Neural progenitor cell (in vitro differentiated cells): ENCODE results near the gene DCHS1. TPM values are rescaled to one million over a fixed set of nuclear protein-coding genes. Genes with fewer than 3 reads are reported as not detected.

Source experiments
- DNase-seq: peaks from one replicate; pipeline ENCODE4 v3.0.0-alpha.2; 2016; ENCODE audit warnings: low spot score
- H2AFZ ChIP-seq: fragments of 200-600 bp; sonication (generic); replicated peaks from 2 replicates; pipeline ENCODE4 v1.6.1; 2016; ENCODE audit warnings: antibody characterized with exemption
- H3F3A ChIP-seq: fragments of 200-600 bp; sonication (generic); 2 replicates; pipeline ENCODE4 v1.6.1; 2016; ENCODE audit warnings: antibody characterized with exemption, low read depth
- H3K27ac ChIP-seq: fragments of 200-600 bp; sonication (generic); 2 replicates; pipeline ENCODE4 v1.5.1; 2016; ENCODE audit warnings: mild to moderate bottlenecking
- H3K27me3 ChIP-seq: fragments of 200-600 bp; sonication (generic); 2 replicates; pipeline ENCODE4 v1.6.1; 2016; ENCODE audit warnings: mild to moderate bottlenecking, moderate library complexity
- H3K36me3 ChIP-seq: fragments of 200-600 bp; sonication (generic); 2 replicates; pipeline ENCODE4 v1.5.1; 2016
- H3K4me1 ChIP-seq: fragments of 200-600 bp; sonication (generic); 2 replicates; pipeline ENCODE4 v1.6.1; 2016; ENCODE audit warnings: mixed run types
- H3K4me2 ChIP-seq: fragments of 200-600 bp; sonication (generic); 2 replicates; pipeline ENCODE4 v1.6.1; 2016
- H3K4me3 ChIP-seq: fragments of 200-600 bp; sonication (generic); 2 replicates; pipeline ENCODE4 v1.5.1; 2016
- H3K79me2 ChIP-seq: fragments of 200-600 bp; sonication (generic); 2 replicates; pipeline ENCODE4 v1.6.1; 2016; ENCODE audit warnings: low read depth
- H3K9ac ChIP-seq: fragments of 200-600 bp; sonication (generic); 2 replicates; pipeline ENCODE4 v1.6.1; 2016
- H3K9me3 ChIP-seq: fragments of 200-600 bp; sonication (generic); 2 replicates; pipeline ENCODE4 v1.5.1; 2016; ENCODE audit warnings: low read depth
- H4K20me1 ChIP-seq: fragments of 200-600 bp; sonication (generic); 2 replicates; pipeline ENCODE4 v1.6.1; 2016; ENCODE audit warnings: low read depth
- H3K27ac Mint-ChIP-seq: 3 replicates; pipeline ENCODE4 v1.8.0; 2021; ENCODE audit warnings: mixed read lengths
- H3K27me3 Mint-ChIP-seq: 2 replicates; pipeline ENCODE4 v1.8.0; 2022; ENCODE audit warnings: low read depth, mild to moderate bottlenecking, inconsistent platforms, moderate library complexity, mixed read lengths; ENCODE audit not compliant: insufficient read depth
- H3K36me3 Mint-ChIP-seq: 3 replicates; pipeline ENCODE4 v1.8.0; 2021; ENCODE audit warnings: mixed read lengths
- H3K4me1 Mint-ChIP-seq: 3 replicates; pipeline ENCODE4 v1.8.0; 2021; ENCODE audit warnings: mixed read lengths
- H3K4me3 Mint-ChIP-seq: 3 replicates; pipeline ENCODE4 v1.8.0; 2021; ENCODE audit warnings: mild to moderate bottlenecking, moderate library complexity, mixed read lengths
- H3K9me3 Mint-ChIP-seq: 3 replicates; pipeline ENCODE4 v1.8.0; 2020; ENCODE audit warnings: mixed read lengths
- EZH2 ChIP-seq: fragments of 200-600 bp; sonication (generic); IDR thresholded peaks from 2 replicates; pipeline ENCODE4 v1.6.1; 2017; ENCODE audit warnings: antibody characterized with exemption, mild to moderate bottlenecking, moderate library complexity
- EZH2phosphoT487 ChIP-seq: fragments of 200-600 bp; sonication (generic); IDR thresholded peaks from 2 replicates; pipeline ENCODE4 v1.6.1; 2017; ENCODE audit warnings: antibody characterized with exemption
- total RNA-seq: library from RNA; depleted of rRNA; stranded (reverse); fragments of >200 nt; gene quantifications from 2 replicates; pipeline ENCODE4 v1.2.3, GENCODE V29; 2015; ENCODE audit warnings: low replicate concordance
- TF ChIP-seq, protein P1 (sequence below): fragments of 200-600 bp; sonication (generic); IDR thresholded peaks from 2 replicates; pipeline ENCODE4 v1.5.1; 2017; ENCODE audit warnings: antibody characterized with exemption, mild to moderate bottlenecking

DCHS1 gene
- total RNA-seq, 1 donor from 2014 or later, result 4.5 TPM

DNA sequence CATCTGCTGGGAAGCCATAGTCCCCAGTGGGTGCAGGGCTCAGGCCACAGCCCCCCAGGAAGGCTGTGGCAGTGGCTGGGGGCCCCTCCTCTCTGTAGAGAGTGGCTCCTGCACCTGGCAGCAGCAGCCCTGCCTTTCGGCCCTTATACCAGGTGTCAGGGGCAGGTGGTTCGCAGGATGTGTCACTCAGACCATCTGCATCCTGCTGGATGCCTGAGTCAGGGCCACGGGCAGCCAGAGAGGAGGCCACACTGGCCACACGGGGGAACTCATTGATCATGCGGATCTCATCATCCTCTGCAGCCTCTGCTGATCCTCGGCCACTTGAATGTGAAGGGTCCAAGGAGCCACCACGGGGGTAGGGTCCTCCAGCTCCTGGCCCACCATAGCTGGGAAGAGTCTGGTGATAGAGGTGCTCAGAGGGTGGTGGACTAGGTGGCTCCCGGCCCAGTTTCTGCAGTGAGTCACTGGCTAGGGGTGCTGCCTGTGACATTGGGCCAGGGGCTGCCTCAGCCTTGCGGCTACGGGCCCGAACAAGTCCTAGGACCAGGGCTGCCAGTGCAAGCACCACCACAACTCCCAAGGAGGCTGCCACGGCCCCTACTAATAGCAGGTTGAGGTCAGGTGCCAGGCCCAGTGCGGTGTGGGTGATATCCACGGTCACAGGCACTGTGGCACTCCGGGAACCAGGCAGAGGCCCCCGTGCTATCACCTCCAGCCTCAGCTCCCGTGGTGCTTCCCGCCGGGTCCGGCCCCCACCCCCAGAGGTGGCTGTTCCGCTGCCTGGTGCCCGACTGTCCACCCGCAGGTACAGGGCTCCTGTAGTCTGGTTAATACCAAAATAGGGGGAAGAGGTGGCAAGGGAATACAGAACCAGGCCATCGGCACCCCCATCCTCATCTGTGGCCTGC lies 33.1 kb downstream of the DCHS1 start:
- Mint-ChIP-seq H3K4me3 (no peak overlapping the region), H3K27me3 (no peaks in the 10 kb centered on the region), H3K4me1 (no peaks in the 10 kb centered on the region), H3K9me3 (no peaks in the 10 kb centered on the region), H3K27ac (no peak overlapping the region), H3K36me3 (peaks cover 16% of the 10 kb centered on the region)
- no peaks in the 10 kb centered on the region for H3K27me3 ChIP-seq
- H4K20me1 ChIP-seq, result no peaks in the 10 kb centered on the region
- no peak overlapping the region for H2AFZ ChIP-seq
- TF ChIP-seq EZH2 (no peak), EZH2phosphoT487 (no peak)
- TF ChIP-seq, protein P1, sequence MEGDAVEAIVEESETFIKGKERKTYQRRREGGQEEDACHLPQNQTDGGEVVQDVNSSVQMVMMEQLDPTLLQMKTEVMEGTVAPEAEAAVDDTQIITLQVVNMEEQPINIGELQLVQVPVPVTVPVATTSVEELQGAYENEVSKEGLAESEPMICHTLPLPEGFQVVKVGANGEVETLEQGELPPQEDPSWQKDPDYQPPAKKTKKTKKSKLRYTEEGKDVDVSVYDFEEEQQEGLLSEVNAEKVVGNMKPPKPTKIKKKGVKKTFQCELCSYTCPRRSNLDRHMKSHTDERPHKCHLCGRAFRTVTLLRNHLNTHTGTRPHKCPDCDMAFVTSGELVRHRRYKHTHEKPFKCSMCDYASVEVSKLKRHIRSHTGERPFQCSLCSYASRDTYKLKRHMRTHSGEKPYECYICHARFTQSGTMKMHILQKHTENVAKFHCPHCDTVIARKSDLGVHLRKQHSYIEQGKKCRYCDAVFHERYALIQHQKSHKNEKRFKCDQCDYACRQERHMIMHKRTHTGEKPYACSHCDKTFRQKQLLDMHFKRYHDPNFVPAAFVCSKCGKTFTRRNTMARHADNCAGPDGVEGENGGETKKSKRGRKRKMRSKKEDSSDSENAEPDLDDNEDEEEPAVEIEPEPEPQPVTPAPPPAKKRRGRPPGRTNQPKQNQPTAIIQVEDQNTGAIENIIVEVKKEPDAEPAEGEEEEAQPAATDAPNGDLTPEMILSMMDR, result no peak
- no peak overlapping the region for H3K9ac ChIP-seq
- no peak overlapping the region for H3K4me3 ChIP-seq
- H3K4me2 ChIP-seq, result no peak overlapping the region
- H3K9me3 ChIP-seq, result no peaks in the 10 kb centered on the region
- DNase-seq, result no peak
- peaks cover 4% of the 10 kb centered on the region for H3K79me2 ChIP-seq
- H3K4me1 ChIP-seq, result peaks cover 20% of the 10 kb centered on the region
- H3K36me3 ChIP-seq, result no peaks in the 10 kb centered on the region
- H3F3A ChIP-seq, result peaks cover 11% of the 10 kb centered on the region
- no peak overlapping the region for H3K27ac ChIP-seq

DNA sequence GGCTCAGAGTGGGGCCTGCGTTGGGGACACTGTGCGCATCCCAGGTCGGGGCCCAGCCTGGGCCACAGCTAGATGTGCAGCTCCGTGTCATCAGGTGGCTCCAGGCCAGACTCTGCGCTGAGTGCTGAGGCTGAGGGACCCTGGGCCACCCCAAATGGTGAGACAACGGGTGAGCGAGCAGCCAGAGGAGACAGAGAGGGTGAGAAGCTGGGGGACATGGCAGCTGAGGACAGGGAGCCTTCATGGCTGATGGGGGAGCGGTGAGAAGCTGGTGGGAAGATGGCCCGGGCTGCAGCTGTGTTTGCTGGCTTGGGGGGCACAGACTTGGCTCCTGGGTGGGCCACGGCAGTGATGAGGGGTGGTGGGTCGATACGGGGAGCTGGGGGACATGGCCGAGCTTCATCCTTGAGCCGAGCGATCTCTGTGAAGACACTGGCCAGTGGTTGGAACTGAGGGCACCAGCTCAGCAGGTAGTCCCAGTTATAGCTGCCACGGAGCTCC lies 33.8 kb downstream of the DCHS1 start:
- Histone ChIP-seq H3K4me2 (no peak overlapping the region), H3K9me3 (no peaks in the 10 kb centered on the region), H3K9ac (no peak overlapping the region), H3K4me3 (no peak overlapping the region), H3K27me3 (no peaks in the 10 kb centered on the region), H3K4me1 (peaks cover 20% of the 10 kb centered on the region), H3K36me3 (no peaks in the 10 kb centered on the region), H3K79me2 (peaks cover 4% of the 10 kb centered on the region), H2AFZ (no peak overlapping the region), H3K27ac (no peak overlapping the region), H3F3A (peaks cover 11% of the 10 kb centered on the region), H4K20me1 (no peaks in the 10 kb centered on the region)
- TF ChIP-seq, protein P1, result no peak
- TF ChIP-seq EZH2 (no peak), EZH2phosphoT487 (no peak)
- Mint-ChIP-seq H3K4me1 (no peaks in the 10 kb centered on the region), H3K4me3 (no peak overlapping the region), H3K27me3 (no peaks in the 10 kb centered on the region), H3K9me3 (no peaks in the 10 kb centered on the region), H3K27ac (no peak overlapping the region), H3K36me3 (peaks cover 13% of the 10 kb centered on the region)
- no peak for DNase-seq

DNA sequence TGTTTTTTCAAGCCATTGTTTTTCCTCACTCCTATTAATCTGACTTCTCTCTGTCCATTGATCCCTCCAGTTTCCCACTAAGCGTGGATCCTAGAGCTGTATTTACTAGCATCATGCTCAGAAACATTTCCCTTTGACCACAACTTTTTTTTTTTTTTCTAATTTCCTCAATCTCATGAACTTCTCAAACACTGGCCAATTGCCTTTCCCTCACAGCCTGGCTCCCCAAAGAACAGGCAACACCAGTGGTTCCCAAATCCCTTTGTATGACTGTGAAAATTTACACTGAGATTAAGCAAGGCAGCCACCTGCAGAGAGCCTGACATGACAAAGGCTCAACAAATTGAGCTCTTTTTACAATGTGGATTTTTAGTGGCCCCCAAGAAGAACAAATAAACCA lies 35.0 kb downstream of the DCHS1 start:
- Mint-ChIP-seq H3K27ac (no peak overlapping the region), H3K27me3 (no peaks in the 10 kb centered on the region), H3K4me3 (no peak overlapping the region), H3K9me3 (no peaks in the 10 kb centered on the region), H3K36me3 (peaks cover 11% of the 10 kb centered on the region), H3K4me1 (no peaks in the 10 kb centered on the region)
- Histone ChIP-seq H4K20me1 (no peaks in the 10 kb centered on the region), H3K79me2 (peaks cover 4% of the 10 kb centered on the region), H3K9ac (no peak overlapping the region), H3K36me3 (no peaks in the 10 kb centered on the region), H3K27me3 (no peaks in the 10 kb centered on the region), H3K9me3 (no peaks in the 10 kb centered on the region), H3K4me1 (peaks cover 20% of the 10 kb centered on the region), H3F3A (peaks cover 11% of the 10 kb centered on the region), H2AFZ (peak overlapping the region; percentile 19), H3K4me3 (no peak overlapping the region), H3K4me2 (peak overlapping the region; percentile 13), H3K27ac (no peak overlapping the region)
- peak; percentile 34 for DNase-seq
- no peak for TF ChIP-seq EZH2phosphoT487
- no peak for TF ChIP-seq EZH2
- TF ChIP-seq, protein P1, result no peak
